Left ventricle myocardium inferior (tissue), 1 donor: ENCODE results near the gene ATG12. TPM values are rescaled to one million over a fixed set of nuclear protein-coding genes. Genes with fewer than 3 reads are reported as not detected.

Experiments
- DNase-seq: peaks from one replicate; pipeline ENCODE4 v3.0.0-alpha.2; 2020
- H3K27ac ChIP-seq: fragments of 200-600 bp; replicated peaks from 2 replicates; pipeline ENCODE4 v1.8.0; 2021
- H3K27me3 ChIP-seq: fragments of 200-600 bp; 2 replicates; pipeline ENCODE4 v1.8.0; 2021; ENCODE audit warnings: low read depth
- H3K36me3 ChIP-seq: fragments of 200-600 bp; 2 replicates; pipeline ENCODE4 v1.8.0; 2021
- H3K4me1 ChIP-seq: fragments of 200-600 bp; 2 replicates; pipeline ENCODE4 v1.8.0; 2021
- H3K4me3 ChIP-seq: fragments of 200-600 bp; 2 replicates; pipeline ENCODE4 v1.8.0; 2021; ENCODE audit warnings: mild to moderate bottlenecking, moderate library complexity
- H3K9me3 ChIP-seq: fragments of 200-600 bp; replicated peaks from 2 replicates; pipeline ENCODE4 v1.8.0; 2021
- intact Hi-C: fragments of 100-400 bp; cut with micrococcal nuclease; formaldehyde crosslinking; loops from one replicate; pipeline ENCODE4 v1.11.0; 2022
- total RNA-seq: library from RNA; stranded (reverse); fragmentation: NEBNext Ultra II Directional; extraction: Animal tissue kit (Norgen Biotek cat#: 25700); gene quantifications from one replicate; pipeline ENCODE4 v1.2.1, GENCODE V29; 2021
- TF ChIP-seq, protein P1 (sequence below): fragments of 200-600 bp; IDR thresholded peaks from 2 replicates; pipeline ENCODE4 v1.8.0; 2021; ENCODE audit warnings: antibody characterized with exemption, mild to moderate bottlenecking, borderline replicate concordance
- donor health status: DM: no; HTN: yes; CAD: no; lungs with severe emphysema.

The ATG12 gene
- total RNA-seq, 1 donor from 2014 or later, result 24.1 TPM

DNA sequence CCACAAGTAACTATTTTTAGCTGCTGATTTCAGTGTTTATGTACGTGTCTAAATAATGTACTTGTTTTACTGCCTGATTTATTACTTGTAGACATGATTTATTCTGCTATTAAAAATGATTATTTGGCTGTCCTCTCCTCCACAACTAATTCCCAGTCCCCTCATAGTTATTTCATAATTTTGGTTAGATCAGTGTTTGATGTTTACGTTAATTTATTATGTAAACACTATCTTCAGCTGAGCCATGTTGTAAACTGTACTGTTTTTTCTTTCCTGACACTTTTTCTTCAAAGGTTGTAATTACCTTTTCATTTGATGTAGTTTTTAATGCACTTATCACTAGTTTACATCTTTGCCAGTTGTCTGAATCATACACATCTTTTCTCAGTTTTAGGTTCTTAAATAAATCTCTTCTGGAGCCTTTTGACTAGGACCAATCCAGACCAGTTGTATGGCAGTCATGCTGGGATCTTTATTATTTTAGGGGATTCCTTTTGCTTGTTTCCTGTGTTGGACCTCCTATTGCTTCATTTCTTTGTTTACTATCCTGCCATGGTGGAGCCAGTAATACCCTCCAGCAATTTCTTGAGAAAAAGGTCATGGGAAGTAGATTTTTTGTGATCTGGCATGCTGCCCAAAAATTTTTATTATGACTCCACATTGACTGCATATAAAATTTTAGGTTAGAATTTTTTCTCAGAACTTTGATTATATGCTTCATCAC is 16.4 kb upstream of the ATG12 start:
- H3K9me3 ChIP-seq, result peaks cover 11% of the 10 kb centered on the region
- no peak overlapping the region for H3K27ac ChIP-seq
- H3K4me1 ChIP-seq, result peaks cover 53% of the 10 kb centered on the region
- no peak for DNase-seq
- TF ChIP-seq, protein P1, sequence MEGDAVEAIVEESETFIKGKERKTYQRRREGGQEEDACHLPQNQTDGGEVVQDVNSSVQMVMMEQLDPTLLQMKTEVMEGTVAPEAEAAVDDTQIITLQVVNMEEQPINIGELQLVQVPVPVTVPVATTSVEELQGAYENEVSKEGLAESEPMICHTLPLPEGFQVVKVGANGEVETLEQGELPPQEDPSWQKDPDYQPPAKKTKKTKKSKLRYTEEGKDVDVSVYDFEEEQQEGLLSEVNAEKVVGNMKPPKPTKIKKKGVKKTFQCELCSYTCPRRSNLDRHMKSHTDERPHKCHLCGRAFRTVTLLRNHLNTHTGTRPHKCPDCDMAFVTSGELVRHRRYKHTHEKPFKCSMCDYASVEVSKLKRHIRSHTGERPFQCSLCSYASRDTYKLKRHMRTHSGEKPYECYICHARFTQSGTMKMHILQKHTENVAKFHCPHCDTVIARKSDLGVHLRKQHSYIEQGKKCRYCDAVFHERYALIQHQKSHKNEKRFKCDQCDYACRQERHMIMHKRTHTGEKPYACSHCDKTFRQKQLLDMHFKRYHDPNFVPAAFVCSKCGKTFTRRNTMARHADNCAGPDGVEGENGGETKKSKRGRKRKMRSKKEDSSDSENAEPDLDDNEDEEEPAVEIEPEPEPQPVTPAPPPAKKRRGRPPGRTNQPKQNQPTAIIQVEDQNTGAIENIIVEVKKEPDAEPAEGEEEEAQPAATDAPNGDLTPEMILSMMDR, result no peak
- peaks cover 5% of the 10 kb centered on the region for H3K36me3 ChIP-seq
- no peaks in the 10 kb centered on the region for H3K27me3 ChIP-seq
- H3K4me3 ChIP-seq, result no peak overlapping the region
- intact Hi-C loops, result no loop called here

DNA sequence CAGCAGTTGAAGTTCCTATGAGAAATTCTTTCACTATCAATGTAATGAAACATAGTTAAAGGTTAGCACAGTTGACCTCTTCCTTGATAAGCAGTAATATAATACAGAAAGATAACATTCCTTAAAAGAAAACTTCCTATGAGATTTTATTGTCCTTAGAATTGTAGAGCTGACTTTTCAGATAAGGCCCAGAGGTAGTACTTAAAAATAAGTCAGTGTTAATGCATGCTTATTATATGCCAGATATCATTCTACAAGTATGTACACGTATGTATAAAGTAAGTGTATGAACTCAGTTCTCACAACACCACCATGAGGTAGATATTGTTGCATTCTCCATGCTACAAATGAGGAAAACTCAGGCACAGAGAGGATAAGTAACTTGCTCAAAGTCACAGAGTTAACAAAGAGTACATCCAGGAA is 15.7 kb upstream of the ATG12 start:
- intact Hi-C loops, result no loop called here
- Histone ChIP-seq H3K27me3 (no peaks in the 10 kb centered on the region), H3K27ac (no peak overlapping the region), H3K4me3 (no peak overlapping the region), H3K9me3 (peaks cover 11% of the 10 kb centered on the region), H3K36me3 (peaks cover 5% of the 10 kb centered on the region), H3K4me1 (peaks cover 54% of the 10 kb centered on the region)
- DNase-seq, result no peak
- TF ChIP-seq, protein P1, result no peak

DNA sequence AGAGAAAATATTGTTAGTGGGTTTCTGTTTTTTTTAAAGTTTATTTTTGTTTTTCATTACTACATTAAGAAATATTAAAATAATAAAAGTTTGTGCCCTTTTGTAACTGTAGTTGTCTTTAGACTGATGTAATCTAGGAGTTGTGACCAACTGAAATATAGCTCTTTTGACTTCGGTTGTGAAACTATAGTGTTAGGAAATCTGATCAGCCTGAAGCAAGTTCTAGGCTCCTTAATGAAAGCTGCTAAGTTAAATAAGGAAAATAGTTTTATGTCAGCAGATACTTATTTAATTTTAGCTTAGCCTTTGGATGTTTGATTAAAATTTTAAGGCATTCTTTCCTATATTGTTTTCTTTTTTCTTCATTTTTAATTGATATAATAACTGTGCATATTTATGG is 14.6 kb upstream of the ATG12 start:
- H3K27me3 ChIP-seq, result no peaks in the 10 kb centered on the region
- H3K4me3 ChIP-seq, result no peak overlapping the region
- TF ChIP-seq, protein P1, result no peak
- peaks cover 11% of the 10 kb centered on the region for H3K9me3 ChIP-seq
- H3K36me3 ChIP-seq, result peaks cover 5% of the 10 kb centered on the region
- DNase-seq, result no peak
- no peak overlapping the region for H3K27ac ChIP-seq
- H3K4me1 ChIP-seq, result peaks cover 61% of the 10 kb centered on the region
- intact Hi-C loops, result no loop called here

DNA sequence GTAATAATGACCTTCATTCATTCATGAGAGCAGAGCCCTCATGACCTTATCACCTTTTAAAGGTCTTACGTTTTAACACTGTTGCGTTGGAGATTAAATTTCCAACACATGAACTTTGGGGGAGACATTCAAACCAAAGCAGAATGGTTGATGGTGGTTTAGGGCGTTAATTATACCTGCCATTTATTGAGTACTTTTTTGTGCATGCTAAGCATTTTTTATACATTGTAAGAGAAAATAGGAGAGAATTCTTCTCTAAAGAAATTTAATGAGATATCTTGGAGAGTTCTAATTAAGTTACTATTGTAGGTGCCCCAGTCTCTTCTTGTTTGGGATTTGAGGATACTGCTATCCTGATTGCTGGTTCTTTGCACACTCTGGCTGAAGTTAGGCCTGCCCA is 12.8 kb upstream of the ATG12 start:
- Histone ChIP-seq H3K36me3 (peaks cover 5% of the 10 kb centered on the region), H3K27ac (no peak overlapping the region)
- intact Hi-C loops, result no loop called here

DNA sequence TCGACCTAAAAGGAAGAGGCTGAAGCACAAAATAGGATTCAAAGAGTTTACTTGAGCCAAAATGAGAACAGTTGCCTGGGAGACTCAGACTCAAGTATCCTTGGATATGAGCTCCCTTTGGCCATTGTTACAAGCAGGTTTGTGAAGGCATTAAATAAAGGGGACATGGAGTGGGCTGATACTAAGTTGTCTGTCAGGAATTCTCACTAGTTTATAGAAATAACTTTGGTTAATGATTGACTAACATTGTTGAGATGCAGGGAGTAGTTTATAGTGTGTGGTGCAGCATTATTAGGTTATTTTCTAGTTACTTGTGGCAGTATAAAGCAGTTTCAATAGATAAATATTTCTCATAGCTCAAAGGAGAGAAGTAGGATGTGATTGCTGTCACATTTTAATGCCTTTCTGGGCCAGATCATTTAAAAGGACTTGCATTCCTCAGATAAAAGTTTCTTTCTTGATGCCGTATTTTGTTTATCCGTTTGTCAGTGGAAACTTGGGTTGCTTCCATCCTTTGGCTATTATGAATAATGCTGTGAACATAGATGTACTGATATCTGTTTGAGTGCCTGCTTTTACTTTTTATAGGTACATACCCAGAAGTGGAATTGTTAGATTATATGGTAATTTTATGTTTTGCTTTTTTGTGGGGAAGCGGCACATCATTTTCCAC is 9.5 kb upstream of the ATG12 start:
- peaks cover 5% of the 10 kb centered on the region for H3K36me3 ChIP-seq
- peak overlapping the region; percentile 45 for H3K27ac ChIP-seq
- H3K4me1 ChIP-seq, result peaks cover 54% of the 10 kb centered on the region
- peaks cover 11% of the 10 kb centered on the region for H3K9me3 ChIP-seq
- intact Hi-C loops, result no loop called here
- no peaks in the 10 kb centered on the region for H3K27me3 ChIP-seq
- TF ChIP-seq, protein P1, result no peak
- no peak for DNase-seq
- peak overlapping the region; percentile 8 for H3K4me3 ChIP-seq

More for the DNA sequence above, 12.8 kb upstream of the ATG12 start:
- no peak overlapping the region for H3K4me3 ChIP-seq
- H3K4me1 ChIP-seq, result peaks cover 65% of the 10 kb centered on the region
- H3K27me3 ChIP-seq, result no peaks in the 10 kb centered on the region
- no peak for DNase-seq
- H3K9me3 ChIP-seq, result peaks cover 11% of the 10 kb centered on the region
- TF ChIP-seq, protein P1, result no peak
